PC-9 (cell line): Measurements from ENCODE around the gene PRKCH.

Source experiments
- CTCF ChIP-seq: fragments of 200-600 bp; sonication (generic); conservative IDR thresholded peaks from 2 replicates; pipeline ENCODE4 v1.6.1; 2017; ENCODE audit warnings: mixed run types, antibody characterized with exemption, mild to moderate bottlenecking, moderate library complexity
- EZH2 ChIP-seq: fragments of 200-600 bp; sonication (generic); IDR thresholded peaks from 2 replicates; pipeline ENCODE4 v1.8.0; 2017; ENCODE audit warnings: antibody characterized with exemption, low read depth

- TF ChIP-seq CTCF, result no peak
- TF ChIP-seq EZH2, result no peak
Observed at GRCh38 chr14:61379639-61380184, 58.3 kb downstream of the PRKCH start.
